Peyer's patch (tissue), 4 donors: ENCODE data around the gene ADM5. TPM values are rescaled to one million over a fixed set of nuclear protein-coding genes. Genes with fewer than 3 reads are reported as not detected.

ENCODE experiments used
- DNase-seq, 3 donors: peaks; one replicate each; pipeline ENCODE4 v3.0.0-alpha.2; 2017 to 2019
- H3K27ac ChIP-seq, 4 donors: fragments of 200-600 bp; sonication (generic); one replicate each; pipeline ENCODE4 v1.5.1; 2016 to 2019
- H3K27me3 ChIP-seq, 2 donors: fragments of 200-600 bp; sonication (generic); one replicate each; pipeline ENCODE4 v1.5.1; 2019
- H3K36me3 ChIP-seq, 3 donors: fragments of 200-600 bp; sonication (generic); one replicate each; pipeline ENCODE4 v1.5.1; 2016 to 2019
- H3K4me1 ChIP-seq, 4 donors: fragments of 200-600 bp; sonication (generic); one replicate each; pipeline ENCODE4 v1.5.1; 2016 to 2019
- H3K4me3 ChIP-seq, 4 donors: fragments of 200-600 bp; sonication (generic); 1 replicate in 3 of 4; 2 replicates in 1 of 4; pipeline ENCODE4 v1.5.1; 2016 to 2019; ENCODE audit warnings: mild to moderate bottlenecking in 1 of 4
- H3K9me3 ChIP-seq, 4 donors: fragments of 200-600 bp; sonication (generic); one replicate each; pipeline ENCODE4 v1.5.1; 2016 to 2019; ENCODE audit warnings: mild to moderate bottlenecking in 1 of 4
- CTCF ChIP-seq, 6 experiments: fragments of 450-650 bp in 4 of 6; fragments of 200-600 bp in 2 of 6; sonication (generic) in 1 of 6; IDR thresholded peaks; one replicate each; pipeline ENCODE4 v1.5.1; 2017 to 2019; ENCODE audit warnings: antibody characterized with exemption in 6 of 6, mild to moderate bottlenecking in 3 of 6, moderate library complexity in 1 of 6
- POLR2A ChIP-seq, 2 donors: fragments of 450-650 bp; IDR thresholded peaks; one replicate each; pipeline ENCODE4 v1.5.1; 2017; ENCODE audit warnings: antibody characterized with exemption in 2 of 2, mild to moderate bottlenecking in 2 of 2, moderate library complexity in 2 of 2
- total RNA-seq, 4 donors: library from RNA; depleted of rRNA; stranded (reverse); fragments of >200 nt; gene quantifications; one replicate each; pipeline ENCODE4 v1.1.0, GENCODE V29; 2016

ADM5 gene, protein sequence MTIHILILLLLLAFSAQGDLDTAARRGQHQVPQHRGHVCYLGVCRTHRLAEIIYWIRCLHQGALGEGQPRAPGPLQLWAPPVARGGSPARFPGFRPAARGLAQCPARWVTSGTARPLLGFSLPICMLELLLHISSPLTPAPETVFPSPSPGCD
- 1 to 10 TPM in 2 of 4 donors, not detected in 2; 4.4 to 9.1 TPM for total RNA-seq

- Histone ChIP-seq H3K36me3 (peaks cover 0 to 37% (median 0%) of the 10 kb centered on the region in 3 donors), H3K27me3 (peaks cover 0 to 15% of the 10 kb centered on the region in 2 donors), H3K27ac (peak within 1 kb of the TSS in 3 of 4 donors; percentile 9 to 46 (median 31)), H3K4me3 (peak within 1 kb of the TSS; percentile 29 to 47 (median 40)), H3K9me3 (no peaks in the 10 kb centered on the region), H3K4me1 (peaks cover 0 to 29% (median 14%) of the 10 kb centered on the region in 4 donors)
- peak in 2 of 3 donors; percentile 67 to 73 for DNase-seq
- TF ChIP-seq CTCF (IDR thresholded peaks at IDR 0.05) (peak in 4 of 6 experiments; percentile 35 to 49 (median 46)), POLR2A (IDR thresholded peaks at IDR 0.05) (no peak)
These were observed at the start of gene ADM5 for GRCh38 chr19:49689133-49690078. ADM5 (plus strand) TSS chr19:49689594; CDS start chr19:49689838, 244 bp downstream.

DNA sequence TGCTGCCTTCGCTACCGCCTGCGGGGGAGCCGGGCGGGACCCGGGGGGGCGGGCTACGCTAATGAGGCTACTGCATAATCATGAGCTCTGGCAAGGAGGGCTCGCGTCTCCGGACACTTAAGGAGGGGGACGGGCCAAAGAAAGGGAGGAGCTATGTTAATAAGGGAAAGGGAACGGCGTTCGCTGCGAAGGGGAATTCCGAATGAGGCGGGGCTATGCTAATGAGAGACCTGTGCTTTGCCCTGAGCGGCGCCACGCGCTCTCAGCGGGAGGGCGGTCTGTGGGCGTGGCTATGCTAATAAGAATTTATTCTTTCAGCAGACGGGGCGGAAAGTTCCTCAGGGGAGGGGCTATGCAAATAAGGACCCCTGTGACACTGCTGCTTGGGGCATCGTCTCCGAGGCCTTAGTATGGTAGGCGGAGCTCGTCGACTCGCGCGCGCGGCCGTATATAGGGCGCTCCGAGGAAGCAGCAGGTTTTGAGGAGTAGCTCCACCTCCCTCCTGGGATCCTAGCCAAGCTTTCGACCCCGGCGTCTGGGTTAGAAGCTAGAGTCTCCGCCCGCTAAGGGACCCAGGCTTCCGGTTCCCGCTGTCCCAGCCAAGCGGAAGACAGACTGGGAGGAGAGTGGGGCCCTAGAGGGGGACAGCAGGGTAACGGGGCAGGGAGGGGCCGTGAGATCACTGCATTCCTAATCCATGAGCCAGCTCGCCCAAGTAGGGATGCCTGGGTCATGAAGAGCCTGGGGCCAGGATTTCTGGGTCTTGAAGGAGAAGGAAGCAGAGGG lies 49.1 kb upstream of the ADM5 start, which contains the start of gene RRAS:
RRAS (minus strand) TSS at position 31 of the 786 bp plus-strand sequence. CDS start 45 bp downstream, outside the sequence.
- no peaks in the 10 kb centered on the region for H3K9me3 ChIP-seq
- H3K27me3 ChIP-seq, result no peaks in the 10 kb centered on the region
- H3K36me3 ChIP-seq, result peaks cover 0 to 6% (median 0%) of the 10 kb centered on the region in 3 donors
- H3K27ac ChIP-seq, result peak within 1 kb of the TSS; percentile 85 to 98 (median 96)
- H3K4me3 ChIP-seq, result peak within 1 kb of the TSS; percentile 66 to 87 (median 76)
- peak; percentile 99 to 100 (median 100) for DNase-seq
- H3K4me1 ChIP-seq, result peaks cover 0 to 36% (median 0%) of the 10 kb centered on the region in 4 donors
- TF ChIP-seq POLR2A (IDR thresholded peaks at IDR 0.05) (peak; percentile 85 to 96), CTCF (IDR thresholded peaks at IDR 0.05) (peak in 1 of 6 experiments; percentile 3)

DNA sequence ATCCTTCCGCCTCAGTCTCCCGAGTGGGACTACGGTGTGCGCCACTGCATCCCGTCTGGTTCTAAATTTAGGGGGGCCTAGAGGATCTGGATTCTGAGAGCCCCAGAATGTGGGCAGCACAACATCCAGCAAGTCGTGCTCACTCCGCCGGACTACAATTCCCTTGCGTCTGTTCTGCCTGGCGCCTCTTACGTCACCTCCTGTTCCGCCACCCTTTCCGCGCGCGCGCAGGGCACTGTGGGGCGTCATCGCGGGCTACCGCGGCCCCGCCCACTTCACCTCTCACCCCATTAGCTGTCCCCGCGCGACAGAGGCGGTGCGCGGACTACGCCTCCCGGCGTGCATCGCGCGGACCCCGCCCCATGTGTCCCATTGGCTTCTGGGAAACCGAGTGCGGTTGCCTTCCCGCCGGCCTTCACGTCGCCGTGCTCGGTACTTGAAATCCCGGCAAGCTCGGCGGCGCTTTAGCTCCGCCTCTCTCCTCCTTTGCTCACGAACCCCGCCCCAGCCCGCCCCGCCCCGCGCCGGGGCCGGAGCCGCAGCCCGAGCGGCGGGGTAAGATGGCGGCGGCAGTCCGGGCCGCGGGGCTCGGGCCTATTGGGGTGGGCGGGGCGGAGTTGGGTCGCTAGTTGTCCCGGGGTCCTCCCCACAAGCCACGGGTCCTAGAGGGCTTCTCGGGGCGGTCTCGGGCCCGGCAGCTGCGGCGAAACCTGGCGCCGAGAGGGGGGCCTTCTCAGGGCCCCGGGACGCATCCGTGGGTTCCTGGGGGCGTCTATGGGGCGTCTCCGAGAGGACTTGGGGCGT lies 47.5 kb upstream of the ADM5 start, which contains the start of gene SCAF1:
SCAF1 (plus strand) TSS at position 522 of the 804 bp plus-strand sequence. CDS start 2,818 bp downstream, outside the sequence.
- no peak for TF ChIP-seq CTCF (IDR thresholded peaks at IDR 0.05)
- TF ChIP-seq POLR2A (IDR thresholded peaks at IDR 0.05), result peak; percentile 88 to 99
- peak within 1 kb of the TSS; percentile 85 to 98 (median 96) for H3K27ac ChIP-seq
- peaks cover 0 to 36% (median 0%) of the 10 kb centered on the region in 4 donors for H3K4me1 ChIP-seq
- peak within 1 kb of the TSS; percentile 66 to 97 (median 83) for H3K4me3 ChIP-seq
- peaks cover 0 to 22% (median 0%) of the 10 kb centered on the region in 3 donors for H3K36me3 ChIP-seq
- H3K27me3 ChIP-seq, result no peaks in the 10 kb centered on the region
- DNase-seq, result peak; percentile 99 to 100 (median 99)
- no peaks in the 10 kb centered on the region for H3K9me3 ChIP-seq

- DNase-seq, result no peak
- Histone ChIP-seq H3K9me3 (no peaks in the 10 kb centered on the region), H3K4me1 (peaks cover 0 to 36% (median 0%) of the 10 kb centered on the region in 4 donors), H3K36me3 (peaks cover 0 to 29% (median 0%) of the 10 kb centered on the region in 3 donors), H3K27ac (peak overlapping the region; percentile 85 to 98 (median 95)), H3K27me3 (no peaks in the 10 kb centered on the region), H3K4me3 (peak overlapping the region; percentile 66 to 97 (median 83))
- TF ChIP-seq CTCF (IDR thresholded peaks at IDR 0.05) (no peak), POLR2A (IDR thresholded peaks at IDR 0.05) (no peak)
These were observed 46.8 kb upstream of the ADM5 start for GRCh38 chr19:49642492-49643035.
